Ishikawa (cell line): ENCODE measurements around the gene RECK.

Experiments used
- TAF1 ChIP-seq: IDR thresholded peaks from 2 replicates; pipeline ENCODE4 v1.6.1; 2012; ENCODE audit warnings: low read depth, mild to moderate bottlenecking
- TF ChIP-seq, protein P1 (sequence below): IDR thresholded peaks from 2 replicates; pipeline ENCODE4 v1.6.1; 2012; ENCODE audit warnings: low read depth, mild to moderate bottlenecking

DNA sequence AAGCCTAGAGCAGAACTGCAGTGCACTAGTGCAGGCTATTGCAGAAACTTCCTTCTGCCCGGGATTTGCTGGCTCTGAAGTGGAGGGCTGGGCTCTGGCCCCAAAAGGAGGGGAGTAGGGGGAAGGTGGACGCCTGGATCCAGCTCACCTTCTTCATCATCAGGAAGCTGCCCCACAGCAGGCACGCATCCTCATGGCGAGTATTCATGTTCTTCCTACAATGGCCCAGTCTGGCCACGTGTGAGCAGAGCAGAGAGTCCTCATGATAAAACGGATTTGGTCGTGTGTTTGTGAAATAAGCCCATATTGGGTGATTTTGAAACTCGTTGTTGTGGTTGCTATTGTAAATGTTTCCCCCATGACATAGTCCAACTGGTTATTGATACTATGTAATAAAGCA, 91.6 kb downstream of the RECK start:
- TF ChIP-seq, protein P1, sequence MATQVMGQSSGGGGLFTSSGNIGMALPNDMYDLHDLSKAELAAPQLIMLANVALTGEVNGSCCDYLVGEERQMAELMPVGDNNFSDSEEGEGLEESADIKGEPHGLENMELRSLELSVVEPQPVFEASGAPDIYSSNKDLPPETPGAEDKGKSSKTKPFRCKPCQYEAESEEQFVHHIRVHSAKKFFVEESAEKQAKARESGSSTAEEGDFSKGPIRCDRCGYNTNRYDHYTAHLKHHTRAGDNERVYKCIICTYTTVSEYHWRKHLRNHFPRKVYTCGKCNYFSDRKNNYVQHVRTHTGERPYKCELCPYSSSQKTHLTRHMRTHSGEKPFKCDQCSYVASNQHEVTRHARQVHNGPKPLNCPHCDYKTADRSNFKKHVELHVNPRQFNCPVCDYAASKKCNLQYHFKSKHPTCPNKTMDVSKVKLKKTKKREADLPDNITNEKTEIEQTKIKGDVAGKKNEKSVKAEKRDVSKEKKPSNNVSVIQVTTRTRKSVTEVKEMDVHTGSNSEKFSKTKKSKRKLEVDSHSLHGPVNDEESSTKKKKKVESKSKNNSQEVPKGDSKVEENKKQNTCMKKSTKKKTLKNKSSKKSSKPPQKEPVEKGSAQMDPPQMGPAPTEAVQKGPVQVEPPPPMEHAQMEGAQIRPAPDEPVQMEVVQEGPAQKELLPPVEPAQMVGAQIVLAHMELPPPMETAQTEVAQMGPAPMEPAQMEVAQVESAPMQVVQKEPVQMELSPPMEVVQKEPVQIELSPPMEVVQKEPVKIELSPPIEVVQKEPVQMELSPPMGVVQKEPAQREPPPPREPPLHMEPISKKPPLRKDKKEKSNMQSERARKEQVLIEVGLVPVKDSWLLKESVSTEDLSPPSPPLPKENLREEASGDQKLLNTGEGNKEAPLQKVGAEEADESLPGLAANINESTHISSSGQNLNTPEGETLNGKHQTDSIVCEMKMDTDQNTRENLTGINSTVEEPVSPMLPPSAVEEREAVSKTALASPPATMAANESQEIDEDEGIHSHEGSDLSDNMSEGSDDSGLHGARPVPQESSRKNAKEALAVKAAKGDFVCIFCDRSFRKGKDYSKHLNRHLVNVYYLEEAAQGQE = no peak
- no peak for TF ChIP-seq TAF1
